ENCODE measurements around the gene POLR1B. TPM values are rescaled to one million over a fixed set of nuclear protein-coding genes. Genes with fewer than 3 reads are reported as not detected.

The POLR1B gene
- total RNA-seq, 4 donors from 2014 or later = 6.0 to 24.1 (median 14.8) TPM

- H3K4me1 ChIP-seq = peaks cover 4 to 16% (median 7%) of the 10 kb centered on the region in 4 donors
- in situ Hi-C loops (cut with MboI; ENCODE audit: low pct_ligation_motif_present in 1 of 4, low pct_unique_long_range_greater_than_20kb in 1 of 4, low sequenced_read_pairs in 3 of 4) = loop anchor here (5.0 to 25.0 kb wide), 6 partner anchors 73 to 340 kb away; partner anchors contain the start of gene NT5DC4 (in 3 of the 4)
- H3K27me3 ChIP-seq = no peaks in the 10 kb centered on the region
- TF ChIP-seq CTCF (IDR thresholded peaks at IDR 0.05) (no peak), POLR2A (IDR thresholded peaks at IDR 0.05) (no peak), EP300 (IDR thresholded peaks at IDR 0.05; ENCODE audit: low read depth) (no peak), POLR2AphosphoS5 (IDR thresholded peaks at IDR 0.05) (no peak)
- WGBS, 2 donors (ENCODE audit: low coverage in 1 of 2) = 91 to 93% methylated on average over 3 to 22 of the region's 22 CpGs
- intact Hi-C loops (cut with DNase I; ENCODE audit: low total_unique reads) = no loop called here
- no peaks in the 10 kb centered on the region for H3K9me3 ChIP-seq
- DNase-seq = no peak
- H3K27ac ChIP-seq = no peak overlapping the region
- H3K4me3 ChIP-seq = no peak overlapping the region
- no peaks in the 10 kb centered on the region for H3K36me3 ChIP-seq
These were observed 79.7 kb downstream of the POLR1B start for GRCh38 chr2:112621790-112622527.

GRCh38 chr2:112622528-112622849, 80.2 kb downstream of the POLR1B start:
- no peak overlapping the region for H3K4me3 ChIP-seq
- TF ChIP-seq CTCF (IDR thresholded peaks at IDR 0.05) (no peak), EP300 (IDR thresholded peaks at IDR 0.05; ENCODE audit: low read depth) (no peak), POLR2A (IDR thresholded peaks at IDR 0.05) (no peak), POLR2AphosphoS5 (IDR thresholded peaks at IDR 0.05) (no peak)
- in situ Hi-C loops (cut with MboI; ENCODE audit: low pct_ligation_motif_present in 1 of 4, low pct_unique_long_range_greater_than_20kb in 1 of 4, low sequenced_read_pairs in 3 of 4) (loop anchor here (5.0 to 25.0 kb wide), 6 partner anchors 72 to 340 kb away; partner anchors contain the start of gene NT5DC4 (in 3 of the 4)), intact Hi-C loops (cut with DNase I; ENCODE audit: low total_unique reads) (no loop called here)
- no peaks in the 10 kb centered on the region for H3K27me3 ChIP-seq
- no peaks in the 10 kb centered on the region for H3K36me3 ChIP-seq
- WGBS, 2 donors (ENCODE audit: low coverage in 1 of 2) = 56 to 58% methylated on average over 3 of the region's 3 CpGs
- no peak for DNase-seq
- H3K4me1 ChIP-seq = peaks cover 5 to 19% (median 10%) of the 10 kb centered on the region in 4 donors
- no peaks in the 10 kb centered on the region for H3K9me3 ChIP-seq
- no peak overlapping the region for H3K27ac ChIP-seq

DNA sequence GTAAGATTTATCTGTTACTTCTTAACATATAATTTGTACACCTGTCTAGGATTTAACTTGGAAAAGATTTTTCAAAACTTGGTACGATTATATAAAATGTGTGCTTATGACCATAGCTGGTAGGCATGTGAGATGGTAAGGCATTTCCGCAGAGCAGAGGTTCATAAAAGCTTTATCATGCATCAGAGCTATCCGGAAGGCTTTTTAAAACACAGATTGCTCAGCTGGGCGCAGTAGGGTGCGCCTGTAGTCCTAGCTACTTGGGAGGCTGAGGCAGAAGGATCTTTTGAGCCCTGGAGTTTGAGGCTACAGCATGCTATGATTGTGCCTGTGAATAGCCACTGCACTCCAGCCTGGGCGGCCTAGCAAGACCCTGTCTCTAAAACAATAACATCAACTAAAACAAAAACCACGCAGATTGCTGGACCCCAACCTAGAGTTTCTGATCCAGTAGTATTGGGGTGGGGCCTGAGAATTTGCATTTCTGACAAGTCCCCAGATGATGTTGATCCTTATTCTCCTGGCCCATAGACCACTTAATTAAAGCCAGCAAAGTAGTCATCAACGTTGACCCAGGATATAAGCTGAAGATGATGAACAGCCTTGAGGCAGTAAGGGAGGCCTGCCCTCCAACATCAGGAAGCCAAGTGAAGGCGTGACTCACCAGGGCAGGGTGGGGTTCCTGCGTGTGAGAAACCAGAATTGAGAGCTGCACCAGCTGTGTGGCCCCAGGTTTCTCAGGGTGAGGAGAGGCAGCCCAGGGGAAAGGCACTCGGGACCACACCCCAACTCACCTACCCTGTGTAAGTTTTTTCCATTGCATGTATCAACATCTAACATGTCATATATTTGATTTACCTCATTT, 81.9 kb downstream of the POLR1B start:
- no peaks in the 10 kb centered on the region for H3K9me3 ChIP-seq
- in situ Hi-C loops (cut with MboI; ENCODE audit: low pct_ligation_motif_present in 1 of 4, low pct_unique_long_range_greater_than_20kb in 1 of 4, low sequenced_read_pairs in 3 of 4) = loop anchor here (5.0 to 25.0 kb wide), 6 partner anchors 71 to 338 kb away; partner anchors contain the start of gene NT5DC4 (in 3 of the 4)

More for the DNA sequence above, 81.9 kb downstream of the POLR1B start:
- Histone ChIP-seq H3K4me3 (no peak overlapping the region), H3K27ac (peak overlapping the region in 2 of 4 donors; percentile 18 to 41), H3K4me1 (peaks cover 5 to 23% (median 10%) of the 10 kb centered on the region in 4 donors), H3K36me3 (no peaks in the 10 kb centered on the region), H3K27me3 (no peaks in the 10 kb centered on the region)
- intact Hi-C loops (cut with DNase I; ENCODE audit: low total_unique reads) = no loop called here
- DNase-seq = peak; percentile 70
- no peak for TF ChIP-seq POLR2A (IDR thresholded peaks at IDR 0.05)
- no peak for TF ChIP-seq POLR2AphosphoS5 (IDR thresholded peaks at IDR 0.05)
- TF ChIP-seq CTCF (IDR thresholded peaks at IDR 0.05) = no peak
- WGBS, 2 donors (ENCODE audit: low coverage in 1 of 2) = 70 to 79% methylated on average over 6 to 11 of the region's 11 CpGs

Measured in transverse colon (tissue), 4 donors.